ENCODE results near the gene ABCA13. TPM values are rescaled to one million over a fixed set of nuclear protein-coding genes. Genes with fewer than 3 reads are reported as not detected.

Gene ABCA13
- polyA plus RNA-seq, 4 donors, result 0.68 to 1.4 (median 0.92) TPM

DNA sequence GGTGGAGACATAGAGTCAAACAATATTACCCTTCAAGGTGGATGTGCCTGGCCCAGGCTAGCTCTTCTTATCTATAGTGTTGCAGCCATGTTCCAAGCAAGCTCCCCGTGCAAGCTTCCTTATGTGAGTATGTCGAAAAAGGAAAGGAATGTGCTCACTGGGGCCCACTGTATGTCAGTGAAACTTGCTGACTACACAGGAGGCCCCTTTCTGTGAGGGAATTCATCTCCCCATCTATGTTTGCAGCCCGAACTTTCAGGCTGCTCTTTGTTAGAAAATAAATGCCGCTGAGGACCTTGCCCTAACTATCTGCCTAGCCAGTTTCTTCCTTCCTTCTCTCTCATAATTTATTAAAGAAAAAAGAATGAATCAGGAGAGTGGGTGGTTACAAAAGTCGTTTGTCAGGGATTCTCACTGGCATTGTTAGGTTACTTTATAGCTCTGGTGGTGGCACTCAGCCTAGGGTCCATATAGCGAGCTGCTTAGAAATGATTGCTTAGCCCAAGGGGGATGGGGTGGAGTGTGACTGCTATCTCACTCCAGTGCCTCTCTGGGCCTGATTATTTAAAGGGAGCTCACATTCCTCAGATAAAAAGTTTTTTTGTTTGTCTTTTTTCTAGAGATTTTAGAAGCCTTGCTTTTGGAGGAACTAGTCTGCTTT, 302.1 kb downstream of the ABCA13 start:
- DNase-seq (ENCODE audit: low read depth in 4 of 4, low spot score in 3 of 4), result no peak

- no peak for DNase-seq (ENCODE audit: low read depth in 4 of 4, low spot score in 3 of 4)
These were observed 310.0 kb downstream of the ABCA13 start for GRCh38 chr7:48481235-48481634.

DNA sequence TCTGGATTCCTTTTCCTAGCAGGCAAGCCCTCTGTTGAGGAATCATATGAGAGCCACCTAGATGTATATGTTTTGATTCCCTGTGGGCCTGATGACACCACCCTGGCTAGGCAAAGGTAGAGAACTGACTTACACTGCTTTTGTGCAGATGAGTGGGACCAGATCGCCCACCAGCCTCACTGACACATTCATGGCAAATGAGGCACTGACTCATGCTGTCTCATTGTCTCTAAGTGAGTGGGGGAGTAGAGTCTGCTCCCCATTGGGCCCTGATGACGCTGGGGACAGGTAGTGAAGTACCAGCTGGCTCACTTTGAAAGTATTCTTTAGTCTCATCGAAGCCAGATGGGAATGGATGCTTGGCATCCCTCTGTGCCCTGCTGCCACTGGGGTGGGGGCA, 326.3 kb downstream of the ABCA13 start:
- no peak for DNase-seq (ENCODE audit: low read depth in 4 of 4, low spot score in 3 of 4)

- DNase-seq (ENCODE audit: low read depth in 4 of 4, low spot score in 3 of 4), result no peak
These were observed 330.8 kb downstream of the ABCA13 start for GRCh38 chr7:48502021-48502420.

DNA sequence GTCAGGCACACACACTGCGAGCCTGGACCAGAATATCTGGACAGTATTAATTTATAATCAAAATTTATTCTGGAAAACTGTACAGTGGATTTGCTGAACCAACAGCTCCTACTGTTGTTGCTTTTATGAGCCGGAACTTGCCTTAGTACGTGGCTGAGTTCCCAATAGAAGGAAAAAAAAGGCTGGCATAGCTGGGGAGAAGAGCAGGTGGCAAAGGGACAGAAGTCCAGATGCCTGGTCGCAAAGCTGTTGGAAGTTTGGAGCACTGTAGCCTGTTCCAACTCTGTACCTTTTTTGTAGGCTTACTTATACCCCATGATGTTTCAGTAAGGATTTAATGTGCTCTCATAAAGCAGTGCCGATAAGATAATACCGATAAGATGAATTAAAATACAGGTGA, 333.8 kb downstream of the ABCA13 start:
- DNase-seq (ENCODE audit: low read depth in 4 of 4, low spot score in 3 of 4), result no peak

GRCh38 chr7:48505466-48505865, 334.2 kb downstream of the ABCA13 start:
- DNase-seq (ENCODE audit: low read depth in 4 of 4, low spot score in 3 of 4), result no peak

DNA sequence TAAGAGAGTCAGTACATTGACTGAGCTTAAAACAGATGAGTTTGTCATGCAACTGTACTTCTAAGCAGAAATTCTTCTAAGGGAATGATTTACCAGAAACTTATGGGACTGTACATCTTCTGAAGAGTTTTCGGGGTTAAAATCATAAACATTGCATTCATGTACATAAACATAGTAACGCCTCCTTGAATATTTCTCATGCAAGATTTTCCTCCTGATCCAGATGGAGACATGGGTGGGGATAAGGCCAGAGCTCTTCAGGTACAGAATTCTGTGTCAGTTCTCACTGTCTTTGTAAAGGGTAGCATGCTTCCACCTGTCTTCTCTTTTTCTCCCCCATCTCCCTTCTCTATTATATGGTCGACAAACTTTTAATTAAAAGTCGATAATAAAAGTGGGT, 335.3 kb downstream of the ABCA13 start:
- no peak for DNase-seq (ENCODE audit: low read depth in 4 of 4, low spot score in 3 of 4)

GRCh38 chr7:48511080-48511479, 339.8 kb downstream of the ABCA13 start:
- peak in 2 of 4 donors; percentile 6 to 7 for DNase-seq (ENCODE audit: low read depth in 4 of 4, low spot score in 3 of 4)

GRCh38 chr7:48512892-48513291, 341.6 kb downstream of the ABCA13 start:
- no peak for DNase-seq (ENCODE audit: low read depth in 4 of 4, low spot score in 3 of 4)

- DNase-seq (ENCODE audit: low read depth in 4 of 4, low spot score in 3 of 4), result no peak
These were observed 343.9 kb downstream of the ABCA13 start for GRCh38 chr7:48515171-48515570.

- no peak for DNase-seq (ENCODE audit: low read depth in 4 of 4, low spot score in 3 of 4)
These were observed 346.8 kb downstream of the ABCA13 start for GRCh38 chr7:48518092-48518491.

GRCh38 chr7:48522692-48523091, 351.4 kb downstream of the ABCA13 start:
- no peak for DNase-seq (ENCODE audit: low read depth in 4 of 4, low spot score in 3 of 4)

DNA sequence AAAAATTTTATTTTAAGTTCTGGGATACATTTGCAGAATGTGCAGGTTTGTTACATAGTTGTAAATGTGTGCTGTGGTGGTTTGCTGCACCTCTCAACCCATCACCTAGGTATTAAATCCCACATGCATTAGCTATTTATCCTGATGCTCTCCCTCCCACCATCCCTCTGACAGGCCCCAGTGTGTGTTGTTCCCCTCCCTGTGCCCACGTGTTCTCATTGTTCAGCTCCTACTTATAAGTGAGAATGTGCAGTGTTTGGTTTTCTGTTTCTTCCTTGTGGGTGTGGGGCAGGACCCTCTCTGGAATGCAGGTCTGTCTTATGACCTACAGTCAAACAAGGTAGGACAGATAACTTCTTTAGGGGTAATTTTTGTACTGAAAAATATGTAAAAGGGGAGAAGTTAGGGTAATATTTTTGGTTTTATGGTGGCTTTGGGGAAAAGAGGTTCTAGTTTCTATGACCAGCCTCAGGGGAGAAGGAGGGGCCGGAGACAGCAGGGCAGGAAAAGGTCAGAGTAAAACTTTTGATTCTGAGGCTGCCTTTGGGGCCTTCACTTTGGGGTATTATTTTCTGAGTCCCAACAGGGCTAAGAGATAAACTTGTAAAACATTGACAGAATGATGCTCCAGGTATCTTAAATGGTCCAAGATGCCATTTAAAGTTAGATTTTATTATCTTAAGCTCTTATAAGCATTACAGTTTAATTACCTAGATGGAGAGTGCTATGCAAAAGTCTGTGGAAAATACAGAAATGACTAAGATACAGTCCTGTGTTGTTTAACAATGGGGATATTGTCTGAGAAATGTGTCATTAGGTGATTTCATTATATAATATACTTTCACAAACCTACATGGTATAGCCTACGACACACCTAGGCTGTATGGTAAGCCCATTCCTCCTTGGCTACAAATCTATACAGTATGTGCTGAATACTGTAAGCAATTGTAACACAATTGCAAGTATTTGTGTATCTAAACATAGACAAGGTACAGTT, 354.8 kb downstream of the ABCA13 start:
- DNase-seq (ENCODE audit: low read depth in 4 of 4, low spot score in 3 of 4), result no peak

GRCh38 chr7:48528646-48529045, 357.4 kb downstream of the ABCA13 start:
- no peak for DNase-seq (ENCODE audit: low read depth in 4 of 4, low spot score in 3 of 4)

GRCh38 chr7:48537561-48537960, 366.3 kb downstream of the ABCA13 start:
- DNase-seq (ENCODE audit: low read depth in 4 of 4, low spot score in 3 of 4), result no peak

- DNase-seq (ENCODE audit: low read depth in 4 of 4, low spot score in 3 of 4), result no peak
These were observed 369.5 kb downstream of the ABCA13 start for GRCh38 chr7:48540746-48541145.

GRCh38 chr7:48548667-48549066, 377.4 kb downstream of the ABCA13 start:
- no peak for DNase-seq (ENCODE audit: low read depth in 4 of 4, low spot score in 3 of 4)

GRCh38 chr7:48551652-48552051, 380.4 kb downstream of the ABCA13 start:
- no peak for DNase-seq (ENCODE audit: low read depth in 4 of 4, low spot score in 3 of 4)

DNA sequence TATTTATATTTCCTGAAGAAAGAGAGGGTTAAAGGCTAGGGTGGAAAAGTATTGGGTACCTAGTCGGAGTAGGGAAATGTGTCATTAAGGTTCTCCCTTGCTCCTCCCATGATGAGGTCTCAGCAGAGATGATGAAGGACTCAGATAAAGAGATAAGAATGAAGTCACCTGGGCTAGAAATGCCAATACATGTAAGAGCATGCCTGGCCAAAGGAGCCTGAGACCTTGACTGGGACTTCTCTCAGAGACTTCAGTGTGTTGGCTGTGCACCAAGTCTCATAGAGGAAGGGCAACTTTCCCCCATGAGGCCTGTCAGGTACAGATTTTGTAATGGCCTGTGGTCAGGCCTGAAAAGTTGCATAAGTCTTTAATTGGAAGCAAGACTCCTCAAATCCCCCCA, 392.1 kb downstream of the ABCA13 start:
- DNase-seq (ENCODE audit: low read depth in 4 of 4, low spot score in 3 of 4), result no peak

DNA sequence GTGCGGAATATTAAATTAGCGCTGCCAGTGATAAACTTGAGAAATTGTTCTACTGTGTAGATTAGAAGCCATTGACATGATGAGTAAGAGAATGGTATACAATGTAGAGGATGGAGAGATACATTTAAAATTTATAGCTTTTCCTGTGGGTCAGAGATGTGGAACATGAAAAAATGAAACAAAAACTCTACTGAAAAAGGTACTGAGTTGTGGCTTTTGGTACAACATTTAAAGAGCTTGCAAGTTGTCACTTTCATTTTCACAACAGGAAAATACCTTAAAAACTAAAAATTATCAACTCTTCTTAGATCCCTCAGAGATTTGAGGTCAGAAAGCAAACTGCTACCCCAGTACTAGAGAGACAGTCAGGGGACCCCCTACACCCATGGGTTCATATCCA, 404.3 kb downstream of the ABCA13 start:
- no peak for DNase-seq (ENCODE audit: low read depth in 4 of 4, low spot score in 3 of 4)

GRCh38 chr7:48587475-48587874, 416.2 kb downstream of the ABCA13 start:
- no peak for DNase-seq (ENCODE audit: low read depth in 4 of 4, low spot score in 3 of 4)

- no peak for DNase-seq (ENCODE audit: low read depth in 4 of 4, low spot score in 3 of 4)
These were observed 423.1 kb downstream of the ABCA13 start for GRCh38 chr7:48594349-48594748.
